ENCODE results near the gene CAPZA2.

Gene CAPZA2

DNA sequence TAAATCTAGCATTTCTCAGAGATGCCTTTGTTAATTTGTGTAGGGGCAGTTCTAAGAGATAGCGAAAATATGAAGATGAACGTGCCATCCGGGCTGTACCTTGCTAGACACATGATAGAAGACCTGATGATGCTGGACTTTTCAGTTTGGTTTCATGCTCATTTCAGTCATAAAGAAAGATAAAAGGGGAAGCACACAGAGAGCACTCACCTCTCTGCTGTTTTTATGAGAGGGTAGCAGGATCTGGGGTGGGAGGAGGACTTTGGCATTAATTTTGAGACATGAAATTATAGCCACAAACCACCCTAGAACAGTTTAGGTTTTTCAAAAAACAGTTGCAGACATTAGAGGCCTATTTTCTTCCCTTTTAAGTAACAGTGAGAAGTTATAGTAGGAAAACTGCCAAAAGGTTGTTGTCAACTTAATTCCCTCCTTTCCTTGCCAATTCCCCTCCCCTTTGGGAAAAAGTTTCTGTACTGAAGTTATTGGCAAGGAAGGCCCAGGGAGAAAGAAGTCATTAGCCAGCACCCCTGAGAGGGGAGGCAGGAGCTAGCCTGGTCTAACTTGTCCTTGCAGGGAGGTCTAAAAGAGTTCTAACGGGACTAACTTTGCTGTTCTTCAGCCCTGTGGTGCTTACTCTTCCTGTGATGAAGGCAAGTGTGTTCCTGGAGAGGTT is 93.6 kb downstream of the CAPZA2 start:
- TF ChIP-seq ARNTL (CRISPR knock-in tag; IDR thresholded peaks at IDR 0.05; ENCODE audit: borderline replicate concordance, low read depth) (no peak), ESRRG (CRISPR knock-in tag; IDR thresholded peaks at IDR 0.05) (no peak), ZNF565 (CRISPR knock-in tag; conservative IDR thresholded peaks at IDR 0.05; ENCODE audit: low read depth) (no peak), ZNF70 (CRISPR knock-in tag; IDR thresholded peaks at IDR 0.05) (no peak), BACH2 (CRISPR knock-in tag; IDR thresholded peaks at IDR 0.05; ENCODE audit: borderline replicate concordance) (no peak), GLIS3 (CRISPR knock-in tag; IDR thresholded peaks at IDR 0.05) (no peak), CSDC2 (CRISPR knock-in tag; IDR thresholded peaks at IDR 0.05) (no peak), OSR1 (CRISPR knock-in tag; IDR thresholded peaks at IDR 0.05) (no peak), ZFP3 (CRISPR knock-in tag; IDR thresholded peaks at IDR 0.05) (no peak), PPARA (CRISPR knock-in tag; IDR thresholded peaks at IDR 0.05; ENCODE audit: borderline replicate concordance) (no peak), ZC3H10 (CRISPR knock-in tag; IDR thresholded peaks at IDR 0.05) (no peak), SNAI2 (CRISPR knock-in tag; IDR thresholded peaks at IDR 0.05) (no peak), ZNF8 (CRISPR knock-in tag; IDR thresholded peaks at IDR 0.05) (no peak), ISL1 (CRISPR knock-in tag; IDR thresholded peaks at IDR 0.05) (no peak), RARB (CRISPR knock-in tag; IDR thresholded peaks at IDR 0.05) (no peak)
- TF ChIP-seq, protein P1, sequence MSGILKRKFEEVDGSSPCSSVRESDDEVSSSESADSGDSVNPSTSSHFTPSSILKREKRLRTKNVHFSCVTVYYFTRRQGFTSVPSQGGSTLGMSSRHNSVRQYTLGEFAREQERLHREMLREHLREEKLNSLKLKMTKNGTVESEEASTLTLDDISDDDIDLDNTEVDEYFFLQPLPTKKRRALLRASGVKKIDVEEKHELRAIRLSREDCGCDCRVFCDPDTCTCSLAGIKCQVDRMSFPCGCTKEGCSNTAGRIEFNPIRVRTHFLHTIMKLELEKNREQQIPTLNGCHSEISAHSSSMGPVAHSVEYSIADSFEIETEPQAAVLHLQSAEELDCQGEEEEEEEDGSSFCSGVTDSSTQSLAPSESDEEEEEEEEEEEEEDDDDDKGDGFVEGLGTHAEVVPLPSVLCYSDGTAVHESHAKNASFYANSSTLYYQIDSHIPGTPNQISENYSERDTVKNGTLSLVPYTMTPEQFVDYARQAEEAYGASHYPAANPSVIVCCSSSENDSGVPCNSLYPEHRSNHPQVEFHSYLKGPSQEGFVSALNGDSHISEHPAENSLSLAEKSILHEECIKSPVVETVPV (CRISPR knock-in tag; IDR thresholded peaks at IDR 0.05), result no peak
- TF ChIP-seq, protein P2, sequence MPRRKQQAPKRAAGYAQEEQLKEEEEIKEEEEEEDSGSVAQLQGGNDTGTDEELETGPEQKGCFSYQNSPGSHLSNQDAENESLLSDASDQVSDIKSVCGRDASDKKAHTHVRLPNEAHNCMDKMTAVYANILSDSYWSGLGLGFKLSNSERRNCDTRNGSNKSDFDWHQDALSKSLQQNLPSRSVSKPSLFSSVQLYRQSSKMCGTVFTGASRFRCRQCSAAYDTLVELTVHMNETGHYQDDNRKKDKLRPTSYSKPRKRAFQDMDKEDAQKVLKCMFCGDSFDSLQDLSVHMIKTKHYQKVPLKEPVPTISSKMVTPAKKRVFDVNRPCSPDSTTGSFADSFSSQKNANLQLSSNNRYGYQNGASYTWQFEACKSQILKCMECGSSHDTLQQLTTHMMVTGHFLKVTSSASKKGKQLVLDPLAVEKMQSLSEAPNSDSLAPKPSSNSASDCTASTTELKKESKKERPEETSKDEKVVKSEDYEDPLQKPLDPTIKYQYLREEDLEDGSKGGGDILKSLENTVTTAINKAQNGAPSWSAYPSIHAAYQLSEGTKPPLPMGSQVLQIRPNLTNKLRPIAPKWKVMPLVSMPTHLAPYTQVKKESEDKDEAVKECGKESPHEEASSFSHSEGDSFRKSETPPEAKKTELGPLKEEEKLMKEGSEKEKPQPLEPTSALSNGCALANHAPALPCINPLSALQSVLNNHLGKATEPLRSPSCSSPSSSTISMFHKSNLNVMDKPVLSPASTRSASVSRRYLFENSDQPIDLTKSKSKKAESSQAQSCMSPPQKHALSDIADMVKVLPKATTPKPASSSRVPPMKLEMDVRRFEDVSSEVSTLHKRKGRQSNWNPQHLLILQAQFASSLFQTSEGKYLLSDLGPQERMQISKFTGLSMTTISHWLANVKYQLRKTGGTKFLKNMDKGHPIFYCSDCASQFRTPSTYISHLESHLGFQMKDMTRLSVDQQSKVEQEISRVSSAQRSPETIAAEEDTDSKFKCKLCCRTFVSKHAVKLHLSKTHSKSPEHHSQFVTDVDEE (CRISPR knock-in tag; IDR thresholded peaks at IDR 0.05), result no peak
- TF ChIP-seq, protein P3, sequence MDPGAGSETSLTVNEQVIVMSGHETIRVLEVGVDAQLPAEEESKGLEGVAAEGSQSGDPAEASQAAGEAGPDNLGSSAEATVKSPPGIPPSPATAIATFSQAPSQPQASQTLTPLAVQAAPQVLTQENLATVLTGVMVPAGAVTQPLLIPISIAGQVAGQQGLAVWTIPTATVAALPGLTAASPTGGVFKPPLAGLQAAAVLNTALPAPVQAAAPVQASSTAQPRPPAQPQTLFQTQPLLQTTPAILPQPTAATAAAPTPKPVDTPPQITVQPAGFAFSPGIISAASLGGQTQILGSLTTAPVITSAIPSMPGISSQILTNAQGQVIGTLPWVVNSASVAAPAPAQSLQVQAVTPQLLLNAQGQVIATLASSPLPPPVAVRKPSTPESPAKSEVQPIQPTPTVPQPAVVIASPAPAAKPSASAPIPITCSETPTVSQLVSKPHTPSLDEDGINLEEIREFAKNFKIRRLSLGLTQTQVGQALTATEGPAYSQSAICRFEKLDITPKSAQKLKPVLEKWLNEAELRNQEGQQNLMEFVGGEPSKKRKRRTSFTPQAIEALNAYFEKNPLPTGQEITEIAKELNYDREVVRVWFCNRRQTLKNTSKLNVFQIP (CRISPR knock-in tag; IDR thresholded peaks at IDR 0.05; ENCODE audit: borderline replicate concordance, low read depth), result no peak
- TF ChIP-seq, protein P4, sequence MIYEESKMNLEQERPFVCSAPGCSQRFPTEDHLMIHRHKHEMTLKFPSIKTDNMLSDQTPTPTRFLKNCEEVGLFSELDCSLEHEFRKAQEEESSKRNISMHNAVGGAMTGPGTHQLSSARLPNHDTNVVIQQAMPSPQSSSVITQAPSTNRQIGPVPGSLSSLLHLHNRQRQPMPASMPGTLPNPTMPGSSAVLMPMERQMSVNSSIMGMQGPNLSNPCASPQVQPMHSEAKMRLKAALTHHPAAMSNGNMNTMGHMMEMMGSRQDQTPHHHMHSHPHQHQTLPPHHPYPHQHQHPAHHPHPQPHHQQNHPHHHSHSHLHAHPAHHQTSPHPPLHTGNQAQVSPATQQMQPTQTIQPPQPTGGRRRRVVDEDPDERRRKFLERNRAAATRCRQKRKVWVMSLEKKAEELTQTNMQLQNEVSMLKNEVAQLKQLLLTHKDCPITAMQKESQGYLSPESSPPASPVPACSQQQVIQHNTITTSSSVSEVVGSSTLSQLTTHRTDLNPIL (CRISPR knock-in tag; IDR thresholded peaks at IDR 0.05; ENCODE audit: low read depth), result no peak
- TF ChIP-seq, protein P5, sequence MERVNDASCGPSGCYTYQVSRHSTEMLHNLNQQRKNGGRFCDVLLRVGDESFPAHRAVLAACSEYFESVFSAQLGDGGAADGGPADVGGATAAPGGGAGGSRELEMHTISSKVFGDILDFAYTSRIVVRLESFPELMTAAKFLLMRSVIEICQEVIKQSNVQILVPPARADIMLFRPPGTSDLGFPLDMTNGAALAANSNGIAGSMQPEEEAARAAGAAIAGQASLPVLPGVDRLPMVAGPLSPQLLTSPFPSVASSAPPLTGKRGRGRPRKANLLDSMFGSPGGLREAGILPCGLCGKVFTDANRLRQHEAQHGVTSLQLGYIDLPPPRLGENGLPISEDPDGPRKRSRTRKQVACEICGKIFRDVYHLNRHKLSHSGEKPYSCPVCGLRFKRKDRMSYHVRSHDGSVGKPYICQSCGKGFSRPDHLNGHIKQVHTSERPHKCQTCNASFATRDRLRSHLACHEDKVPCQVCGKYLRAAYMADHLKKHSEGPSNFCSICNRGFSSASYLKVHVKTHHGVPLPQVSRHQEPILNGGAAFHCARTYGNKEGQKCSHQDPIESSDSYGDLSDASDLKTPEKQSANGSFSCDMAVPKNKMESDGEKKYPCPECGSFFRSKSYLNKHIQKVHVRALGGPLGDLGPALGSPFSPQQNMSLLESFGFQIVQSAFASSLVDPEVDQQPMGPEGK (CRISPR knock-in tag; IDR thresholded peaks at IDR 0.05; ENCODE audit: borderline replicate concordance), result no peak
- ATAC-seq, result no peak

DNA sequence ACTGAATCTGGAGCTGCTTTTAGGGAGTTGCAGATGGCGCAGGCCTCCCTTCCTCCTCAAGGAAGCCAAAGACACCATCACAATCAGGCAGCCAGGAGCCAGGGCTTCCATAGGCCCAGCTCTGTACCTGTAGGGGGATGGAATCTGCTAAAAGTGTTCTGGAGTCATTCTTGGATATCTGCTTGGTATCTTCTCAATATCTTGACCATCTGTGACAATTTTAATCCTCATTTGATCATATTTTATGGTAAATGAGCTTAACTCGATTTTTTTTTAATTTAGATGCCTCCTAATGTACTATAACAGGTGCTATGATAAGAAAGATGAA is 94.1 kb downstream of the CAPZA2 start:
- TF ChIP-seq ZNF8 (CRISPR knock-in tag; IDR thresholded peaks at IDR 0.05) (no peak), RARB (CRISPR knock-in tag; IDR thresholded peaks at IDR 0.05) (no peak), ESRRG (CRISPR knock-in tag; IDR thresholded peaks at IDR 0.05) (no peak), ZNF70 (CRISPR knock-in tag; IDR thresholded peaks at IDR 0.05) (no peak), ZFP3 (CRISPR knock-in tag; IDR thresholded peaks at IDR 0.05) (no peak)
- TF ChIP-seq, protein P5 (CRISPR knock-in tag; IDR thresholded peaks at IDR 0.05; ENCODE audit: borderline replicate concordance), result no peak
- TF ChIP-seq, protein P2 (CRISPR knock-in tag; IDR thresholded peaks at IDR 0.05), result no peak
- ATAC-seq, result no peak

Data from SK-N-SH treated with all-trans-retinoic acid at 6 μM for 48 hours (cell line).